Breast epithelium (tissue), 3 donors: Measurements from ENCODE around the gene PPM1H.

Experiments
- CTCF ChIP-seq, 3 donors: fragments of 450-650 bp; IDR thresholded peaks; one replicate each; pipeline ENCODE4 v1.5.1; 2016 to 2017; ENCODE audit warnings: antibody characterized with exemption in 3 of 3, mild to moderate bottlenecking in 3 of 3, moderate library complexity in 3 of 3
- POLR2A ChIP-seq: fragments of 450-650 bp; IDR thresholded peaks from one replicate; pipeline ENCODE4 v1.6.1; 2016; ENCODE audit warnings: antibody characterized with exemption, mild to moderate bottlenecking, moderate library complexity

- TF ChIP-seq POLR2A (no peak), CTCF (IDR thresholded peaks at IDR 0.05) (no peak)
Observed at GRCh38 chr12:62635649-62636048, 299.3 kb downstream of the PPM1H start.
